Osteocyte (in vitro differentiated cells): ENCODE measurements around the gene DPP8. TPM values are rescaled to one million over a fixed set of nuclear protein-coding genes. Genes with fewer than 3 reads are reported as not detected.

Experiments
- DNase-seq: peaks from one replicate; pipeline ENCODE4 v3.0.0; 2021; ENCODE audit warnings: mixed read lengths; ENCODE audit not compliant: unreplicated experiment; ENCODE audit errors: extremely low spot score
- H3K27ac Mint-ChIP-seq: one replicate; pipeline ENCODE4 v1.8.0; 2021; ENCODE audit warnings: mild to moderate bottlenecking, mixed read lengths; ENCODE audit not compliant: unreplicated experiment
- H3K27me3 Mint-ChIP-seq: one replicate; pipeline ENCODE4 v1.8.0; 2021; ENCODE audit warnings: mixed read lengths; ENCODE audit not compliant: unreplicated experiment
- H3K36me3 Mint-ChIP-seq: one replicate; pipeline ENCODE4 v1.8.0; 2021; ENCODE audit warnings: mixed read lengths; ENCODE audit not compliant: unreplicated experiment
- H3K4me1 Mint-ChIP-seq: one replicate; pipeline ENCODE4 v1.8.0; 2021; ENCODE audit warnings: mixed read lengths; ENCODE audit not compliant: unreplicated experiment
- H3K4me3 Mint-ChIP-seq: one replicate; pipeline ENCODE4 v1.8.0; 2021; ENCODE audit warnings: mild to moderate bottlenecking, moderate library complexity, mixed read lengths; ENCODE audit not compliant: unreplicated experiment
- H3K9me3 Mint-ChIP-seq: one replicate; pipeline ENCODE4 v1.8.0; 2021; ENCODE audit warnings: mixed read lengths; ENCODE audit not compliant: unreplicated experiment
- total RNA-seq: library from RNA; stranded (reverse); gene quantifications from 2 replicates; pipeline ENCODE4 v1.2.1, GENCODE V29; 2021
- TF ChIP-seq, protein P1 (sequence below): fragments of 200-600 bp; sonication (generic); IDR thresholded peaks from 2 replicates; pipeline ENCODE4 v1.5.0; 2021; ENCODE audit warnings: antibody characterized with exemption, mild to moderate bottlenecking, moderate library complexity

DPP8 gene
- total RNA-seq, 1 donor from 2014 or later = 34.2 TPM

DNA sequence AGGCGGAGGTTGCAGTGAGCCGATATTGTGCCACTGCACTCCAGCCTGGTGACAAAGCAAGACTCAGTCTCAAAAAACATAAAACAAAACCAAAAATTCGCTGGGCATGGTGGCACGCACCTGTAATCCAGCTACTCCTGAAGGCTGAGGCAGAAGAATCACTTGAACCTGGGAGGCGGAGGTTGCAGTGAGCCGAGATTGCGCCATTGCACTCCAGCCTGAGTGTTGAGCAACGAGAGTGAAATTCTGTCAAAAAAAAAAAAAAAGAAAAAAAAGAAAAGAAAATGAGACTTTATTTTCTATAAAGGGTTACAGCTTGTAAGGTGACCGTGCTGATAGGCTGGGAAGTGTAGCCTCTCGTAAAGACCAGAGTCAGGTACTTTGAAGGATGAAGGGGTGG, 6.7 kb upstream of the DPP8 start:
- H3K36me3 Mint-ChIP-seq = no peaks in the 10 kb centered on the region
- H3K9me3 Mint-ChIP-seq = no peaks in the 10 kb centered on the region
- no peak for DNase-seq
- H3K4me1 Mint-ChIP-seq = no peaks in the 10 kb centered on the region
- no peak overlapping the region for H3K27ac Mint-ChIP-seq
- H3K4me3 Mint-ChIP-seq = no peak overlapping the region
- H3K27me3 Mint-ChIP-seq = no peaks in the 10 kb centered on the region
- TF ChIP-seq, protein P1, sequence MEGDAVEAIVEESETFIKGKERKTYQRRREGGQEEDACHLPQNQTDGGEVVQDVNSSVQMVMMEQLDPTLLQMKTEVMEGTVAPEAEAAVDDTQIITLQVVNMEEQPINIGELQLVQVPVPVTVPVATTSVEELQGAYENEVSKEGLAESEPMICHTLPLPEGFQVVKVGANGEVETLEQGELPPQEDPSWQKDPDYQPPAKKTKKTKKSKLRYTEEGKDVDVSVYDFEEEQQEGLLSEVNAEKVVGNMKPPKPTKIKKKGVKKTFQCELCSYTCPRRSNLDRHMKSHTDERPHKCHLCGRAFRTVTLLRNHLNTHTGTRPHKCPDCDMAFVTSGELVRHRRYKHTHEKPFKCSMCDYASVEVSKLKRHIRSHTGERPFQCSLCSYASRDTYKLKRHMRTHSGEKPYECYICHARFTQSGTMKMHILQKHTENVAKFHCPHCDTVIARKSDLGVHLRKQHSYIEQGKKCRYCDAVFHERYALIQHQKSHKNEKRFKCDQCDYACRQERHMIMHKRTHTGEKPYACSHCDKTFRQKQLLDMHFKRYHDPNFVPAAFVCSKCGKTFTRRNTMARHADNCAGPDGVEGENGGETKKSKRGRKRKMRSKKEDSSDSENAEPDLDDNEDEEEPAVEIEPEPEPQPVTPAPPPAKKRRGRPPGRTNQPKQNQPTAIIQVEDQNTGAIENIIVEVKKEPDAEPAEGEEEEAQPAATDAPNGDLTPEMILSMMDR = no peak

- Mint-ChIP-seq H3K4me3 (no peak overlapping the region), H3K36me3 (no peaks in the 10 kb centered on the region), H3K27ac (no peak overlapping the region), H3K9me3 (no peaks in the 10 kb centered on the region), H3K4me1 (peaks cover 6% of the 10 kb centered on the region), H3K27me3 (no peaks in the 10 kb centered on the region)
- TF ChIP-seq, protein P1 = no peak
- no peak for DNase-seq
Measured at GRCh38 chr15:65521350-65521749, 3.9 kb upstream of the DPP8 start.

- Mint-ChIP-seq H3K36me3 (no peaks in the 10 kb centered on the region), H3K4me3 (no peak overlapping the region), H3K4me1 (peaks cover 17% of the 10 kb centered on the region), H3K27me3 (no peaks in the 10 kb centered on the region), H3K27ac (no peak overlapping the region), H3K9me3 (no peaks in the 10 kb centered on the region)
- TF ChIP-seq, protein P1 = no peak
- DNase-seq = no peak
Measured at GRCh38 chr15:65518633-65519285, 1.3 kb upstream of the DPP8 start.

DNA sequence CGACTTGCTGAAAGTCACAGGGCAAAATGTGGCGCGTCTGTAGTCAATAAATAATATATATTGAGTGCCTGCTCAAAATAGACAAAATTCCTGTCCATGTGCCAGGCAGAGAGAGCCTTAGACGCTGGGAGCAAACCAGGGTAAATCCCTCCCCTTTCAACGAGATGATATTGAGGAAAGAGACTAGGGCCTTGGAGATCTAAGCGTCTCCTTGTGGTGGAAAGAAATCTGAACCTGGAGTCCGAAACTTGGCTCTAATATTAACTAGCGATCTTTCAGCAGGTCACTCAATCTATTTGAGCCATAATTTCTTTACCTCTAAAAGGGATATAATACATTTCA, 348 bp upstream of the DPP8 start:
- Mint-ChIP-seq H3K9me3 (no peaks in the 10 kb centered on the region), H3K4me3 (peak overlapping the region; percentile 89), H3K27ac (peak overlapping the region; percentile 78), H3K27me3 (no peaks in the 10 kb centered on the region), H3K36me3 (no peaks in the 10 kb centered on the region), H3K4me1 (peaks cover 17% of the 10 kb centered on the region)
- DNase-seq = no peak
- TF ChIP-seq, protein P1 = peak; percentile 1

DNA sequence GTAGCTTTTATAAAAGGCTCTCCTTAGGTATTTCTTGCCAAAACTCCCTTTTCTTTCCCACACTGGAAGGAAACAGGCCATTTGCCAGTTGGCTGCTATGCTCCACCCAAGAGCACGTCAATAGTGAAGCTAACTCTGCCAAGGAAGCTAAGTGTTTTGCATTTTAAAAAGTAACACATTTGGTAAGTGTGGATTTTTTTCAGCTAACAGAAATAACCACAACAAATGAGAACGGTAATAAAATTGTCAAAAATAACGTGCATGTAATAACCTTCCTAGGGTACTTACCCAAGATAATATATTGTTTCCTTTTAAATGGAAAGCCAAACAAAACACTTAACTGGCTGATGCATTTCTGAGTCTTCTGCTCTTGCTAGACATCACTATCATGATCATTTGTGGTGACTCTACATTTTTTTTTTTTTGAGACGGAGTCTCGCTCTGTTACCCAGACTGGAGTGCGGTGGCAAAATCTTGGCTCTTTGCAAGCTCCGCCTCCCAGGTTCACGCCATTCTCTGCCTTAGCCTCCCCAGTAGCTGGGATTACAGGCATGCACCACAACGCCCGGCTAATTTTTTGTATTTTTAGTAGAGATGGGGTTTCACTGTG, 4.6 kb downstream of the DPP8 start:
- H3K36me3 Mint-ChIP-seq = peaks cover 8% of the 10 kb centered on the region
- no peaks in the 10 kb centered on the region for H3K9me3 Mint-ChIP-seq
- no peaks in the 10 kb centered on the region for H3K27me3 Mint-ChIP-seq
- H3K27ac Mint-ChIP-seq = no peak overlapping the region
- no peak overlapping the region for H3K4me3 Mint-ChIP-seq
- H3K4me1 Mint-ChIP-seq = peaks cover 17% of the 10 kb centered on the region
- no peak for DNase-seq
- TF ChIP-seq, protein P1 = no peak
